Measurements from ENCODE around the gene EHBP1. TPM values are rescaled to one million over a fixed set of nuclear protein-coding genes. Genes with fewer than 3 reads are reported as not detected.

EHBP1 gene
- polyA plus RNA-seq, 1 donor = 51.1 TPM

DNA sequence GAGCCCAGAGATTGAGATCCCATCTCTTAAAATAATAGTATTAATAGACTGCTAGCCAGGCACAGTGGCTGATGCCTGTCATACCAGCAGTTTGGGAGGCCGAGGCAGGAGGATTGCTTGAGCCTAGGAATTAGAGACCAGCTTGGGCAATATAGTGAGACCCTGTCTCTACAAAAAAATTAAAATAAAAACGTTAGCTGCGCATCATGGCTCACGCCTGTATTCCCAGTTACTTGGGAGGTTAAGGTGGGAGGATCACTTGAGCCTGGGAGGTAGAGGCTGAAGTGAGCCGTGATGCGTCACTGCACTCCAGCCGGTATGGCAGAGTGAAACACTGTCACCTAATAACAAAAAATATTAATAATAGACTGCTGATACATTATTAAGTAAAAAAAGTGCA lies 178.1 kb downstream of the EHBP1 start:
- no peak for DNase-seq

DNA sequence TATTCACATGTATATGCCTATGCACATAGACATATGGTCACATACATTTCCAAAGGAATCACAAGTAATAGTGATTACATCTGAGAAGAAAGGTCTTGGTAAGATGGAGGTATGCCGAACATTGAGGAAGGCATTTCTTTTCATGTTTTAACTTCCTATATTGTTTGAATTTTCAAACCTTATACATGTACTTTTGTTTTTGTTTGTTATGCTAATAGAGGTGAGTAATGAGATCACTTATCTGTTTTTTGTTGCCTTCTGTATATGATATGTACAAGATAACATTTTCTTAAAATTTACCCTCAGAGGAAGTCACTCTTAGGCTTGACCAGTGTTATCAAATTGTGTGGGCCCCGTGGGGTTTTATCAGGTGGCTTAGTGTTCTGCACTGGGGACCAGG lies 178.6 kb downstream of the EHBP1 start:
- no peak for DNase-seq

DNA sequence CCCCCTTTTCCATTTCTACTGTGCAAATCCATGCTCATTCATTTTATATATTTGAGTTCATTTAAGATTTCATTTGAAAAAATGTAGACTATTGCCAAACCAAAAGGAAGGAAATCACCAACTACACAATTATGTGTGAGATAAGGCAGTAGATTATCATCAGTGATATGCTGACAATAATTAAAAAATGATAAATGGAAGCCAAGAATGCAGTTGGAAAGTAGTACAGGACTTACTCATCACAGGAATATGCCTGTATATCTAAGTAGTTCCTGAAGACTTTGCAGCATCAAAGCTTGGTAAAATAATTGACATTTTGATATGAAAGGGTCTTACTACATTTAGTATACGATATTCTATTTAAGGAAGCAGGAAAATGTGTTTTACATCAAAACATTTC lies 179.0 kb downstream of the EHBP1 start:
- DNase-seq = no peak

DNA sequence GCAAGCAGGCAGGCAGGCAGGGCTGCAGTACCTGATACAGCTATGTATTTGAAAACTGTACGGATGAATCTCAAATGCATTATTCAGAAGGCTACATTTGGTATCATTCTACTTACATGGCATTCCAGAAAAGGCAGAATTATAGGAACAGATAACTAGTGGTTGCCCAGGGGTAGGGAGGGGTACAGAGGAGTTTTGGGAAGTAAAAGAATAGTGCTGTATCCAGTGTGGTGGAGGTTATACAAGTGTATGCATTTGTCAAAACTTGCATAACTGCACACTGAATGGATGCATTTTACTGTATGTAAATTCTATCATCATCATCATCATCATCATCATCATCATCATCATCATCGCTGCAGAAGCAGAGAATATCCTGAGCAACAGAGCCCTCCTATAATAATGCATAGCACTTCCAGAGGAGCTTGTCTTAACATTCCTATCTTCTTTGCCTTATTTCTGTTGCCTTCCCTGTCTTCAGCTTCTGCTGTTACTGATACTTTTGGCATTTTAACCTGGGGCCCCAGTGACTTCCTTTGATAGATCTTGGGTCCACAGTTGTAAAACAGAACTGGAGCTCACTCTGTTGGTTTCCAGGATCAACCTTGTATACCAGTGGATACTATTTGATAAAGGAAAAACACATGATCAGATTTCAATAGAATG lies 189.6 kb downstream of the EHBP1 start:
- no peak for DNase-seq

DNA sequence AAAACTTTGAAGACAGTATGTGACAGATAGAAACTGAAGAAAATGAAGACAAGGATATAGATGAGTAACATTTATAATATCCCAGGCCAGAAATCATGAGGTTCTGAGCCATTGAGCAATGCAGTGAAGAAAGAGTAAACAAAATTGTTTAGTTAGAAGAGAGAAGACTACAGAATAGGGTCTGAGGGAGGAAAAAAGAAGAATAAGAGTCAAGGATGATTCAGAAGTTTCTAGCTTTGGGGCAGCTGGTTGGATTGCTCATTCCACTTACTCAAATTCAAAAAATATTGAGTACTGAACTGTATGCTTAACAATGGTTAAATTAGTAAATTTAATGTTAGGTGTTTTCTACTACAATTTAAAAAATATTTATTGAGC lies 190.1 kb downstream of the EHBP1 start:
- DNase-seq = no peak

DNA sequence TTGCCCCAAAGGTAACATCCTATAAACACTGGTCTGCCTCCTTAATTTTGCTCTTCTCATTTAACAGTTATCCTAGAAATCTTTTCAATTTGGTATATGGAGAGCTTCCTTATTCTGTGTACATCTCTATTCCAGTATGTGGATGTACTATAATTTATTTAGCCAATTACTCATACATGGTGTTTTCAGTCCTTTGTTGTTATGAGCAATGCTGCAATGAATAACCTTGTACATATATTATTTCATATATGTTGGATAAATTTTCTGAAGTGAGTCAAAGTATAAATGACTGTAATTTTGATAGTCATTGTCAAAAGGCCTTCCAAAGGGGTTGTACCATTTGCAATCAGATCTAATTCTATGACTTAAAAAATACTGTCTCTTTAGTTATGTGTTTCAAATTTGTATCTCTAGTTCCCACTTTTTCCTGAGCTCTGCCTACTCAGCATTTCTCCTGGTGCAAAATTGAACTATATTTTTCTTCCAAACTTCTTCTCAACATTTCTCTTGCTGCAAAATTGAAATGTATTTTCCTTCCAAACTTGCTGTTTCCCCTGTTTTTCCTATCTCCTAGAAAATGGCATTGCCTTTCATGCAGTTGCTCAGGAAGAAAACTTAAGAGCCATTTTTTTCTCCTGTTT lies 191.8 kb downstream of the EHBP1 start:
- no peak for DNase-seq

DNA sequence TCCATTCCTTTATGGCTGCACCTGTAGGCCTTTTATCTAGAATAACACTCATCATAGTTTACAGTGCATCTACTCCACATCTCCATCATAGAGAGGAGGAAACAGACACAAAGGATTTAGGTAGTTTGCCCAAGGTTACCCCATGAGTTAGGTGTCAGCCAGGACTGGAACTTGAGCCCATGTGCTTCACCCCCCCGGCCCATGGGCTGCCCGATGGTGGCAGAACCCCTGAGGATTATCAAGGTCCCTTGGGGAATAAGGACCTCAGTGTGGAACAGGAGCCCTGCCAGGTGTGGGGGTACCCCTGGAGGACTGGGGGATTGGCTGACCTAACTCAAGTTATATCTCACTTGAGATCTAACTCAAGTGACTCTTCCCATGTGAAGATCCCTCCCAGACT lies 198.8 kb downstream of the EHBP1 start:
- no peak for DNase-seq

DNA sequence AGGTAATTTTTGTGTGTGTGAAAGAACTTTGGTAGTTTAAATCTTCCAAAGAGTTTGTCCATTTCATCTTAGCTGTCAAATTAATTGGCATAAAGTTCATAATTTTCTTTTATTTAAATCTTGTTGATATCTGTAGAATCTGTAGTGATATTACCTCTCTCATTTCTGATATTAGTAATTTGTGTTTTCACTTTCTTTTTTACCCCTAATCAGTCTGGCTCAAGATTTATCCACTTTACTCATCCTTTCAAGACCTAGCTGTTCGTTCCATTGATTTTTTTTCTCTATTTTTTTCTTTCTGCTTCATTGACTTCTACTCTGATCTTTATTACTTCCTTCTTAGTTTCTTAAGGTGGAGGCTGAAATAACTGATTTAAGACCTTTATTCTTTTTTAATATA lies 202.6 kb downstream of the EHBP1 start:
- DNase-seq = no peak

DNA sequence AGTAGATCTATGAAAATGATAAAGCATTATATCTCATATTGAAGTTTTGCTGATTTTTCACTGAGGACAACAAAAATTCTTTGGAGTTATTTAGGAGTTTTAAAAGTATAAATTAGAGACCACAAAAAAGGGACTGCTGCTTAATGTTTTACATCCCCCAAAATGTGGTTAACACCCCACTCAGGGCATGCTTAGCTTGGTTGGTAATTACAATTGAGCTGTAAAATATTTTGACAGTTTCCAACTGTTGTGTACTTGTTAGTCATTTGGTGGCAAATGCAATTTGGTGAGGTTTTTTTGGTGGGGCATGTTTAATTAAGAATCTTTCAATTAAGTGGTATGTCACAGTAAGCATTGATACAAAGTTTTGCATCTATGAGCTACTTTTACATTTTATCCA lies 207.8 kb downstream of the EHBP1 start:
- no peak for DNase-seq

DNA sequence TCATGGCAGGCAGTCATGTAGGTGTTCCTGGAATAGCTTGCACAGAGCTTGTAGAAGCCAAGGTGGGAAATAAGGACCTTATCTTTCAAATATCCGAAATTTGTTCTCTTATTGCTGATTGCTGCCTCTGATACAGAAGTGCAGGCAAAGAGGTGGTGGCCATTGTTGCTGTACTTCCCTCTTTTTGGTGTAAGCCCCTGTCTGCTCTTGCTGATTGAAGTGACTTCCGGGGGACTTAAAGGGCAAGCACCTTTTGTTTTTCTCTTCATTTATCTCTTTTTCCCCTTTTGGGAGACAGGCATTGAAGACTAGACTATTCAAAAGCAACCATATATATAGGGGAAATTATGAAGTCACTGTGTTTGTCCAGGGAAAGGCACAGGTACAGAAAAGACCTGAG lies 213.5 kb downstream of the EHBP1 start:
- no peak for DNase-seq

DNA sequence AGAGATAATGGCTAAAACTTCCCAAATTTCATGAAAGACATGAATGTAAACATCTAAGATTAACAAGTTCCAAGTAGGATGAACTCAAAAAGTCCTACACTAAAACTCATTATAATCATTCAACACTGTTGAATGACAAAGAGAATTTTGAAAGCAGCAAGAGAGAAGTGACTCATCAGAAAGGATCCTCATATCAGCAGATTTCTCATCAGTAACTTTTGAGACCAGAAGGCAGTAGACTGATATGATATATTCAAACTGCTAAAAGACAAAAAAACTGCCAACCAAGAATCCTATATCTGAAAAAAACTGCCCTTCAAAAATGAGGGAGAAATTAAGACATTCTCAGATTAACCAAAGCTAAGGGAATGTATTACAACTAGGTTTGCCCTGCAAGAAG lies 214.6 kb downstream of the EHBP1 start:
- DNase-seq = no peak

DNA sequence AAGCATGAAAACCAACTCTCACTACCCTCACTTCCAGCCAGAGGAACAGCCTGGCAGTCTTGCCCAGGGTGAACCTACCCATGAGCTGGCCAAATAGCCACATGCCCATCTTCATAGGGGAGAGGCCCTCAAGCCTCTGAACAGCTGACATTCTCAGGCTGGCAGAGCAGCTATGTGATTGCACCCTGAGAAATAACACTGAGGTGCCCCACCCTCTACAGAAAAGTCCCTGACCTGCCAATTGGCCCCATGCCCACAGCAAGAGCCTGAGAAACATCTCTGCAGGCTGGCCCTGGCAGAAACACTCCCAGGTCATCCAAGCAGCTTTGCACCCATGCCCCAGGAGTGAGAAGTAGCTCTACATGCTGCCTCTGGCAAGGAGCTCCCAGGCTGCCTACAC lies 217.7 kb downstream of the EHBP1 start:
- no peak for DNase-seq

DNA sequence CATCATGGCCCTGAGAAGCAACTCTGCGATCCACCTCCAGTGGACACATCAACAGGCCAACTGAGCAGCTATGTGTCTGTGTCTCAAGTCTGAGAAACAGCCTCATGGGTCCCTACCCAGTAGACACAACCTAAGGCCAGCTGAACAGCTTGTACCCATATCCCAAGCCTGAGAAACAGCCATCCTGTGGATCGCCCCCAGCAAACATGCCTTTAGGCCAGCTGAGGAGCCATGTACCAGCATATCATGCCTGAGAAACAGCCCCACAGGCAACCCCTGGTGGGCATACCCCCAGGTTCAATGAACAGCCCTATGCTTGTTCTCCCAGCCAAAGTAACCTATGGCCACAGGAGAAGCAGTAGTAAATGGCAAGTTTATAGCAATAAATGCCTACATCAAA lies 218.4 kb downstream of the EHBP1 start:
- DNase-seq = no peak

DNA sequence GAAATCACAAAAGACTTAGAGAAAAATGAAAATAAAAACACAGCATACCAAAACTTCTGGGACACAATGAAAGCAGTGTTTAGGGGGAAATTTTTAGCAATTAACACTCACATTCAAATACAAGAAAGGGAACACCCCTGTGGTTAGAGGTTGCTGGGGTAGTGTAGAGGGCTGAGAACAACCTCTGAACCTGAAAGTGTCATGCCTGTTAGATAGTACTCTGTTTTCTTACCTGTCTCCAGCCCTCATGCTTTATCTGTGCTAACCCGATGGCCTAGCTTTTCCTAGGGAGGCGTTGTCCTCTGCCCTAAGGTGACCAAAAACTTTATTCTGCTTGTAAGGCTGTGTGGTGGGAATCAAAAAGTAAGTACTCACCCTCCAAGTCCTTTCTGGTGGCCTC lies 222.5 kb downstream of the EHBP1 start:
- no peak for DNase-seq

DNA sequence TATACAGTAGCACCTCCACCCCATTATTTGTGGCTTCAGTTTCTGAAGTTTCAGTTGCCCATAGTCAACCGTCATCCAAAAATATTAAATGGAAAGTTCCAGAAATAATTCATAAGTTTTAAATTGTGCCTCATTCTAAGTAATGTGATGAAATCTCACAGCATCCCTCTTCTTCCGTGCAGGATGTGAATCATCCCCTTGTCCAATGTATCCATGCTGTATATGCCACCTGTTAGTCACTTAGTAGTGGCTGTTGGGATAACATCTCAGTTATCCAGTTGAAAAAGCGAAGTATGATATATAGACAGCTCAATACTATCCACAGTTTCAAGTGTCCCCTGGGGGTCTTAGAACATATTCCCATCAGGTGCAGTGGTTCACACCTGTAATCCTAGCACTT lies 226.0 kb downstream of the EHBP1 start:
- DNase-seq = no peak

DNA sequence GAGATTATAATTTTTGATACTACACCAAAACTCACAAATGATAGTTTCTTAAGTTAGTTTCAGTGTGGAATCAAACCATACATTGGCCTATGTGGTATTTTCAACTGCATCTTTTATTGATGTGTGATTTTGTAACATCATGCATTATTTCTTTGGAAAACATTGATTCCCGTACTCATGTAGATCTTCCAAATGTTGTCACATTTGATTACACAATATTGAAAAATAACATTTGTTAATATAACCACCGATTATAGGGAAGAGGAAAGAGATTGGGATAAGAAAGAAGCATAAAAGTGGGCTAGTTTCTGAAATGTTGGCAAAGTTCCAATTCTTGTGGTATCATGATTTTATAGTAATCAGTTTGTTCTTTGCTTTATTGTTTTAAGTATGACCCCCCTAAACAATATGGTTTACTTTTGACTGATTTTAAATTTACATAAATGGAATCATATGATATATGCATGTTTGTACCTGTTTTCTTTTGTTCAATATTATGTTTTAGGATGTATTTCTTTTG lies 227.9 kb downstream of the EHBP1 start:
- no peak for DNase-seq

DNA sequence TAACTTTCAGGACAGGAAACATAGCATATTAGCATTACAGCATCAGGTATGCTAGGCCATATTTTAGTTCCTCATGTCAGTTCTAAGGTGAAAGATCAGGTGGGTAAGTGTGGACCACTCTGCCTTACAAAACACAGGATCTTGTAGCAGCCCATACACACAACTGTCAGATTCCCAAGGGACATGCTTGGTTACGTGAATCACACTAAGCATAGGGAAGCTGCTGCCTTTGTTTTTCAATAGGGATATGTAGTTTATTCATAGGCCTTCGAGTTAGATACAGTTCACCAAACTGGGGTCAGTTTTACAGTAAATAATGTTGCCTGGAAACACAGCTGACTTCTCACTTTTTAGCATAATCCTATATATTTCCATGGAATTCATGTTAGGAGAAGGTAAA lies 229.0 kb downstream of the EHBP1 start:
- DNase-seq = no peak

DNA sequence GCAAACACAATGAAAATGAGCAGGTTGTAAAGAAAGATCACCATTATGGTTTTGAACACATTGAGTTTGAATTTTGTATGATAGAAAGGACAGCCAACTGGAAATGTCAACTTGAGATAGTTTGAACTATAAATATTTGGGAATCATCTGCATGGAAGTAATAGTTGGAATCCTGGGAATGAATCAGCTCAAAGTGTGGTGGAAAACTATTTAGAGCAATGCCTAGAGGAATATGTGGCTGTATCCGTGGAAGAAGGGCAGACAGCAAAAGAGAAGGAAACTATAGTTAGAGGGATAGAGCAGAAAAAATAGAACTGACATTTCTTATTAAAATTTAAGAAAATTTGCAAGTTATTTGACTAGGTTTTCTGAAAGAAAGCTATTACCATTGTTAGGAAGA lies 232.6 kb downstream of the EHBP1 start:
- no peak for DNase-seq

DNA sequence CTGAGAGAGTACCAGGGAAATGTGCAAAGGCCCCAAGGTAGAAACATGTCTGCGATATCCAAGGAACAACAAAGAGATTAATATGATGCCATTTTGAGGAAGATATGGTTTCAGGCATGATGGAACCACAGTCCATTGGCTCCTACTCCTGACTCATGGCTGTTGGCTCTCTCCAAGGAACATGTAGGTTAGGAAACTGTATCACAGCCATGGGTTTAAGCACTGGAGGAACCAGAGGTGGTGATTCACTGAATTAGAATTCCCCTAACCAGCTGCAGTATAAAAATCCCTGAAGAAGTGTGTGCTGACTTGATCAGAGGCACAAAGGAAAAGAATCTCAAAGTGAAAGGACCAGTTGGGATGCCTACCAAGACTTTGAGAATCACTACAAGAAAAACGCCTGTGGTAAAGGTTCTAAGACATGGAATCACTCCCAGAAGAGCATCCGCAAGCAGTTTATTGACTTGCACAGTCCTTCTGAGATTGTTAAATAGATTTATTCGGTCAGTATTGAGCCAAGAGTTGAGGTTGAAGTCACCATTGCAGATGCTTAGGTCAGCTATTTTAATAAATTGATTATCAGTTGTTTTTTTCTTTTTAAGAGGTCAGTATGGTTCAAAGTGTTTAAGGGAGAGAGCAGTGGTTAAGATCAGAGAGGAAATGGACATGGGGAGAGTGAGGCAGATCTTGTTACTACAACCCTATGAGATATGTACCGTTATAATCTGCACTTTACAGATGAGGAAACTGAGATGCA lies 234.4 kb downstream of the EHBP1 start:
- no peak for DNase-seq

DNA sequence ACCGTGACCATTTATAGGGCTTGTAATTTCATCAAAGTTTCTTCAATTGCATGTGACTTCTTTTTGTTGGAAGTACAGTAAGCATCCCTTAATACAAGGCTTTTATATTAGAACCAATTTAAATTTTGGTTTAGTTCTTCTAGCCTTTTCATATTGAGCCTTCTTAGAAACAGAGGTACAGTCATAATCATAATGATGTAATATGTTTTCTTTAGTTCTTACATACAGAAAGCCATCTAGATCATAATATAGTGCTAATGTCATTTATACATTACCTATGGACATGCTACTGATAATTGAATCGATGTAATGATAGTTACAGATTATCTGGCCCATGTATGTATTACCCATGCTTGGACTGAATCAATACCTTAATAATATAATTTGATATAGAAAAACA lies 235.2 kb downstream of the EHBP1 start:
- DNase-seq = no peak

DNA sequence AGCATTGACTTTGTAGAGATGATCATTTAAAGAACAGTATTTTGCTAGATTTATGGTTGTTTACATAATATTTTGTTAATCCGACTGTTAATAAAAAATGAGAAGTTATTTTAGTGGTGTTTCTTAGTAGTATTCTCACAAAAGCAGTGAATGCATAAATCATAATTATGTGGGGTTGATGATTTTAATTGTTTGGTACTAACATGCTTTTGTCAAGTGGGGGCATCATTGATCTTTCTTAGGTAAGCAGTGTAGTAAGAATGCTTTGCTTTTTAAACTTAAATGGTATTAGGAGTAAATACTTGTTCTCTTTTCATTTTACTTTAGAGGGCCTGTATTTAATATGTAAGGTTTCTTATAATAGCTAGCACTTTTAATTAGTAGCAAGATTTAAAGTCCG lies 235.9 kb downstream of the EHBP1 start:
- no peak for DNase-seq

DNA sequence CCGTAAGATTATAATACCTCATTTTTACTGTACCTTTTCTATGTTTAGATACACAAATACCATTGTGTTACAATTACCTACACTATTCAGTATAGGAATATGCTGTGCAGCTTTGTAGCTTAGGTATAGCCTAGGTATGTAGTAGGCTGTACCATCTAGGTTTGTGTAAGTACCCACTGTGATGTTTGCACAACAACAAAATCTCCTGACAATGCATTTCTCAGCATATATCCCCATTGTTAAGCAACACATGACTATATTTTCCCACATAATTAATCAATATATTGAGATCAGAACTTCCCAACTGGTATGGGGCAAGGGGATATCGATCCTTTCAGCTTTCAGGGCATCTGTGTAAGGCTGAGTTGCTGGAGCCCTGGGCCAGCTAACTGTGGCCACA lies 238.8 kb downstream of the EHBP1 start:
- no peak for DNase-seq

DNA sequence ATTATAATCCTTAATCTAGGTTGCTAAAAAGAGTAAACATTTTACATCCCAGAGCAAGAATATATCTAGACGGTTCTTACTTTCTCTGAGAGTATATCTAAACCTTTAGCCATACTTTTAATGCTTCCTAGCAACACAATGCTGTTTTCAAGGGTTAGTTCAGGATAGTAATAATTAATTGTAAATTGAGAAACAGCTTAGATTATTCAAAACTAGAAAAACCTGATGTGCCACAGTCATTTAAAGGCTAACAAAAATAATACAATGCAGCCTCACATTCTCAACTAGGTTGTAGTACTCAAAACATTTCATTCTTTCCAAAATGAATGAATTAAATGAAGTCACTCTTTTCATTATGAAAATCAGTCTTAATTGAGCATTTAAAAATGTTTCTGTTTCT lies 241.9 kb downstream of the EHBP1 start:
- DNase-seq = no peak

DNA sequence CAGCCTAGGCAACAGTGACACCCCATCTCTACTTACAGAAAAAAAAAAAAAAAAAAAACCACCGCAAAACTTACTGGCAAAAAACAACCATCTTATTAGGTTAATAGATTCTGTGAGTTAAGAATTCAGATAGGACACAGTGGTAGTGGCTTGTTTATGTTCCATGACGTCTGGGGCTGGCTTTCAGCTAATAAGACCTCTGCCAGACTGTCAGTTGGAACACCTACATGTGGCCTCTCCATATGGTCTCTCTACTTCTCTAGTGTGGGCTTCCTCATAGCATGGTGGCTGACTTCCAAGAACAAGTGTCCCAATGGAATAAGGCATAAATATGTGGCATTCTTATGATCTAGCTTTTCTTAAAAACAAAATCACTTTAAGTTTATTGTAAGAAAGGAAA lies 251.1 kb downstream of the EHBP1 start:
- no peak for DNase-seq
